Fibroblast of skin of scalp (primary cell): ENCODE measurements around the gene TBX18.

Source experiments
- DNase-seq: peaks from one replicate; pipeline ENCODE4 v3.0.0-alpha.2; 2013

TBX18 gene

GRCh38 chr6:84743616-84744015 is 20.8 kb downstream of the TBX18 start:
- DNase-seq = no peak

GRCh38 chr6:84740385-84740784 is 24.0 kb downstream of the TBX18 start:
- DNase-seq = no peak

GRCh38 chr6:84739866-84740208 is 24.6 kb downstream of the TBX18 start:
- DNase-seq = no peak

- no peak for DNase-seq
These were observed 25.2 kb downstream of the TBX18 start for GRCh38 chr6:84738996-84739865.

- no peak for DNase-seq
These were observed 30.5 kb downstream of the TBX18 start for GRCh38 chr6:84733889-84734288.

- no peak for DNase-seq
These were observed 32.5 kb downstream of the TBX18 start for GRCh38 chr6:84731901-84732300.

- DNase-seq = no peak
These were observed 33.0 kb downstream of the TBX18 start for GRCh38 chr6:84731401-84731800.

- DNase-seq = peak; percentile 34
These were observed 35.8 kb downstream of the TBX18 start for GRCh38 chr6:84728602-84729001.

- DNase-seq = no peak
These were observed 45.2 kb downstream of the TBX18 start for GRCh38 chr6:84719152-84719551.

GRCh38 chr6:84718038-84718955 is 46.1 kb downstream of the TBX18 start:
- no peak for DNase-seq

GRCh38 chr6:84709121-84709520 is 55.3 kb downstream of the TBX18 start:
- DNase-seq = no peak

GRCh38 chr6:84707171-84707570 is 57.2 kb downstream of the TBX18 start:
- no peak for DNase-seq

GRCh38 chr6:84696166-84696565 is 68.2 kb downstream of the TBX18 start:
- peak; percentile 26 for DNase-seq

- DNase-seq = no peak
These were observed 72.3 kb downstream of the TBX18 start for GRCh38 chr6:84691978-84692623.

GRCh38 chr6:84688141-84688873 is 76.1 kb downstream of the TBX18 start:
- peak; percentile 84 for DNase-seq

GRCh38 chr6:84687431-84687830 is 77.0 kb downstream of the TBX18 start:
- peak; percentile 54 for DNase-seq

- DNase-seq = no peak
These were observed 78.3 kb downstream of the TBX18 start for GRCh38 chr6:84685983-84686584.

GRCh38 chr6:84681693-84682326 is 82.6 kb downstream of the TBX18 start:
- no peak for DNase-seq

- DNase-seq = no peak
These were observed 88.7 kb downstream of the TBX18 start for GRCh38 chr6:84675651-84676050.

GRCh38 chr6:84674395-84674794 is 90.0 kb downstream of the TBX18 start:
- DNase-seq = no peak

GRCh38 chr6:84671183-84671582 is 93.2 kb downstream of the TBX18 start:
- no peak for DNase-seq
